ENCODE results near the gene RAB40B. TPM values are rescaled to one million over a fixed set of nuclear protein-coding genes. Genes with fewer than 3 reads are reported as not detected.
A peak's percentile ranks its signal among the peaks of the same experiment; 100 is the strongest.
"Not testable (repeated sequence)": the region's sequence is repeated elsewhere in the genome, so short reads cannot be mapped to it uniquely, and the experiment has no call there.

The RAB40B gene
- total RNA-seq, 1 donor from 2014 or later: 3.2 TPM

DNA sequence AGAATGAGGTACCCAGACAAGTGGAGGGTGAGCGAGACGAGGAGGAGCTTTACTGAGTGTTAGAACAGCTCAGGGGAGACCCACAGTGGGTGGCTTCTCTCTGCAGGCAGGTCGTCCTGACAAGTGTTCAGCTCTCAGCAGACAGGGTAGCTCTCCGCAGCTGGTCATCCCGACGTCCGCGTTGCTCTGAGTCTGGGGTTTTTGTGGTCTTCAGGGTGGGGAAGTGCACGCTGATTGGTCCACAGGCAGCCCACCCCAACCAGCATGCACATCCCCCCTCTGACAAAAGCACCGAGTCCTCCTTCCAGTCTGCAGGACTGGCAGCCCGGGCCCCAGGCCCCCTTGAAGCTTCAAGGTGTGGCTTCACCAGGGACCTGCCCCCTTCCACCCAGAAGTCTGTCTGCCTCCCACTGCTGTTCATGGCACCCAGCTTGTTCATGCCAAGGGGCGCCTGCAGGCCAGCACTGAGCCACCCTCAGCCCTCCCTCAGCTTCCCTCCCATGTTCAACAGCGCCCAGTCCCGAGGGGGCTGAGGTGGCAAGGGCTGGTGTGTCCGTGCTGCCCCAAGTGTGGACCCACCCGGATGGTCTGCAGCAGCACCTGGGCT is 30.4 kb downstream of the RAB40B start:
- DNase-seq (ENCODE audit: low read depth in 2 of 2): no peak

DNA sequence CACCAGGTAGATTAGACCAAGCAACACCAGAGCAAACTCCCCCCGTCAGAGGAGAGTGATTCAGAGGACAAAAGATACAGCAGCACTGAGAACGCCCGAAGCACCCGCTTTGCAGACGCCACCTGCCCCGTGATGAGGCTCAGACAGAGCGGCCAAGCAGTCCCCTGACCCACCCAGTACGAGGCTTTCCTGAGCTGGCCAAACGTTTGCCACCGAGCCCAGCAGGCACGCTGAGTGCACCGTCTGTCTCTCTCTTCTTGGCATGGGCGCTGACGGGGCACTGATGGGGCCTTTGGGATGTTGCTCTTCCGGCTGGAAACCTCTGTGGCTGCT is 30.9 kb downstream of the RAB40B start:
- DNase-seq (ENCODE audit: low read depth in 2 of 2): no peak

DNA sequence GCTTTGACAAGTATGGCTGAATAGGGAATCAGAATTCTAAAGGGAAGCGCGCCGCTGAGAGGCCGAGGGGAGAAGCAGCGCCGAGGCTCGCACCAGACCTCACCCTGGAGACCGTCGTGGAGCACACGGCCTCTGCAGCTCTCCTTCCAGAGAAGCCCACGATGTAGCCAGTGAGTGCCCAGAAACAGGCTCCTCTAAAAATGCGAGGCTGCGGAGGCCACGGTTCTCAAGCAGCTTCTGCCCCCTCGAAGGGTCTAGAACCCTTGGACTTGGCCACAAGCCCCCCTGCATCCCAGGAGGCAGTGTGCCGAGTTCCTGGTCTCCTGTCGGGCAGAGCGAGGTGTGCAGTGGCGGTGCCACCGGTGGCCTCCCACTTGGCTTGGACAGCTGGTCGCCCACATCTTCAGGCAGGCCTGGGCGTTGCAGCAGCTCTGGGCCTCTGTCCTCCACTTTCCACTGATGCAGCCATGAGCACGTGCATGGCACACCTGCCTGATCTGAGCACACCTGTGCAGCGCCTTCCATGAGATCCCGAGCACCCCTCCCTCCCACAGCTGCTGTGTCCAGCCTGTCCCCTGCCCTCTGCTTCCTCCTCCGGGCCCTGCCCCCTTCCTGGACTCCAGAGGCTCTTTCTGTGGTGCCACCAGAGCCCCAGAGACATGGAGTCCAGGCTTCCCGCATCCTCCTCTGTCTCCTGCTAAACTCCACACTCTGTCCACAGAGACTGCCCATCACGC is 31.4 kb downstream of the RAB40B start:
- DNase-seq (ENCODE audit: low read depth in 2 of 2): no peak

DNA sequence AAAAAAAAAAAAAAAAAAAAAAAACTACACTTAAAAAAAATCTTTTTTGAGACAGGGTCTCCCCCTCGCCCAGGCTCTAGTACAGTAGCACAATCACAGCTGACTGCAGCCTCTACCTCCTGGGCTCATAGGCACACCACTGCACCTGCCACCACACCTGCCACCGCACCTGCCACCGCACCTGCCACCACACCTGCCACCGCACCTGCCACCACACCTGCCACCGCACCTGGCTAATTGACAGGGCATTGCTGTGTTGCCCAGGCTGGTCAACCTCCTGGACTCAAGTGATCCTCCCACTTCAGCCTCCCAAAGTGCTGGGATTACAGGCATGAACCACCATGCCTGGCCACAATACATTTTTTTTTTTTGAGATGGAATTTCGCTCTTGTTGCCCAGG is 32.6 kb downstream of the RAB40B start:
- no peak for DNase-seq (ENCODE audit: low read depth in 2 of 2)

DNA sequence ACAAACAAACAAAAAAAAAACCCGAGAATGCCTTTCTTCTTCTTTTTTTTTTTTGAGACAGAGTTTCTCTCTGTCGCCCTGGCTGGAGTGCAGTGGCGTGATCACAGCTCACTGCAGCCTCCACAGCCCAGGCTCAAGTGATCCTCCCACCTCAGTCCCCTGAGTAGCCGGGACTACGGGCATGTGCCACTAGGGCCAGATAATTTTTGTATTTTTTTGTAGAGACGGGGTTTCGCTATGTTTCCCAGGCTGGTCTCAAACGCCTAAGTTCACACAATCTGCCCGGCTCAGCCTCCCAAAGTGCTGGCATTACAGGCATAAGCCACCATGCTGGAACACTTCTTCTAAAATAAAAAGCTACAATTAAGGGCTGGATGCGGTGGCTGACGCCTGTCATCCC is 33.3 kb downstream of the RAB40B start:
- DNase-seq (ENCODE audit: low read depth in 2 of 2): no peak

DNA sequence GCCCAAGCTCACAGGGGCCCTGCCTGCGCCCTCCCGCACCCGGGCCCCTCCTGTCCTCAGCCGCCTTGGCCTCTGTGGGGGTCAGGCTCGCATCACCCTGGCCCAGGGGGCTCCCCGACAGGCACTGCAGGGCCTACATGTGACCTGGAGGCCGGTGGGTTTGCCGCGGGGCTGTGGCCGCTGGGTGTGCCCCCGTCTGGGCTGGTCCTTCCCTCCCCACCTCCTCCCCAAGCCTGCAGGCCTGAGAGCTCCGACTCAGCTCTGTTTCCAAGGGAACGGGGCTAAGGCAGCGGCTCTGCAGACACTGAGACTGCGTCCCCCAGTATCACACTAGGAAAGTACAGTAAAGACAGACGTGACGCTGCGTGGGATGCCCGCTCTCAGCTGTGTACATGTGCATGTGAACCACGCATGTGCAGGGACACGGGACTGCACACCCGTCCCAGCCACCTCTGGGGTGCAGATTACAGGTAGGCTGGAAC is 33.8 kb downstream of the RAB40B start:
- DNase-seq (ENCODE audit: low read depth in 2 of 2): no peak

DNA sequence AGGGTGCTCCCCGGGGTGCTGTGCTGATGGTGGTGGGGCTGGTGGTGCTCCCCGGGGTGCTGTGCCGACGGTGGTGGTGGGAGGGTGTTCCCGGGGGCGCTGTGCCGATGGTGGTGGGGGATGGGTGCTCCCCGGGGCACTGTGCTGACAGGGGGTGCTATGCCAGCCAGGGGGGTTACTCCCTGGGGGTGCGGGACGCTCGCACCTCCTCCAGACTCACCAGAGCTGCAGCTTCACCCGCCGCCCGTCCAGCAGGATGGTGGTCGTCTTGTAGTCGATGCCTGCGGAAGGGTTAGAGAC is 34.3 kb downstream of the RAB40B start:
- DNase-seq (ENCODE audit: low read depth in 2 of 2): no peak

DNA sequence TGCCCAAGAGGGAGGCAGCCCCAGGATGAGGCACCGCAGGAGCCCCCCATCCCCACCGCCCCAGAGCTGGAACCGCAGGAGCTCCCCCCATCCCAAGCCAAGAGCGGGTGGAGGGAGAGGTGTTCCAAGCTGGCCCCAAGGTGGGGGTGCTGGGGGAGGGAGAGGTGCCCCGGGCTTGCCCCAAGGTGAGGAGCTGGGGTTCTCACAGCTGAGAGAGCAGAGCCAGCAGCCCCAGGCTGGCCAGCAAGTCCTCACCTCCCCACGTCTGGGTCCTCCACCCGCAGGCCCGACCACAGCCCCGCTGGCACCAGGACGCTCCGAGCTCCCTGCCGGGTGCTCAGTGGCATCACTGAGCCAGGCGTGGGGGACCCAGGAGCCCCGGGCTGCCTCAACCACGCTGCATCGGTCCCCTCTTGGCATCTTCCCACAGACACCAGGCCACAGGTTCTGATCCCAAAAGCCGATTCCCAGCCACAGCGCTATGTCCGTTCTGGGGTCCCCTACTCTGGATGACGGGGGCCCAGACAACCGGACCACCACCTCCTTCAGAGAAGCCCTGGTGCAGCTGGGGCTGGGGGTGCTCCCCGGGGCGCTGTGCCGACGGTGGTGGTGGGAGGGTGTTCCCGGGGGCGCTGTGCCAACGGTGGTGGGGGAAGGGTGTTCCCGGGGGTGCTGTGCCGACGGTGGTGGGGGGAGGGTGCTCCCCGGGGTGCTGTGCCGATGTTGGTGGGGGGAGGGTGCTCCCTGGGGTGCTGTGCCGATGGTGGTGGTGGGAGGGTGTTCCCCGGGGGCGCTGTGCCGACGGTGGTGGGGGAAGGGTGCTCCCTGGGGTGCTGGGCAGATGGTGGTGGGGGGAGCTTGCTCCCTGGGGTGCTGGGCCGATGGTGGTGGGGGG is 34.9 kb downstream of the RAB40B start:
- no peak for DNase-seq (ENCODE audit: low read depth in 2 of 2)

DNA sequence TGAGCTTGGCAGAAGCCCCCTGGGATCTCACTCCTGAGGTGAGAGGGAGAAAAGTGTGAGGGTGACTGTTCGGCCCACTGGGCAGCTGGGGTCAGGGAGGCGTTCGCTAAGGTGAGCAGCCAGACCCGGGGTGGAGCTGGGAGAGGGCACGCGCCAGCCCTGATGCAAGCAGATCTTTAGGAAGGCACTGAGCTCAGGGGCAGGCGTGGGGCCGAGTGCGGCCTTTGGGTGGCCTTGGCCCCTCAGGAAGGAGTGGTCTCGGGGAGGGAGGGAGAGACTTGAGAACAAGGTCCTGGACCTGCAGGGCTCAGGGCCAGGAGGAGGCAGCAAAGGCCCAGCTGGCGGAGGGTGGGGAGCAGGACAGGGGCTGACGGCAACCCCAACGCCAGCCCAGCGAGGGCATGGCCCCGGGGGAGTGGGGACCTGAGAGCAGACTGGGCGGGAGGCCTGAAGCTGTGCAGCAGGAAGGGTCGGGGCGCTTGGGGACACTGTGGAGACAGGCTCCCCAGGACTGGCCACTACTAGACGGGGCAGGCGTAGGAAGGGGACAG is 35.7 kb downstream of the RAB40B start:
- DNase-seq (ENCODE audit: low read depth in 2 of 2): no peak

DNA sequence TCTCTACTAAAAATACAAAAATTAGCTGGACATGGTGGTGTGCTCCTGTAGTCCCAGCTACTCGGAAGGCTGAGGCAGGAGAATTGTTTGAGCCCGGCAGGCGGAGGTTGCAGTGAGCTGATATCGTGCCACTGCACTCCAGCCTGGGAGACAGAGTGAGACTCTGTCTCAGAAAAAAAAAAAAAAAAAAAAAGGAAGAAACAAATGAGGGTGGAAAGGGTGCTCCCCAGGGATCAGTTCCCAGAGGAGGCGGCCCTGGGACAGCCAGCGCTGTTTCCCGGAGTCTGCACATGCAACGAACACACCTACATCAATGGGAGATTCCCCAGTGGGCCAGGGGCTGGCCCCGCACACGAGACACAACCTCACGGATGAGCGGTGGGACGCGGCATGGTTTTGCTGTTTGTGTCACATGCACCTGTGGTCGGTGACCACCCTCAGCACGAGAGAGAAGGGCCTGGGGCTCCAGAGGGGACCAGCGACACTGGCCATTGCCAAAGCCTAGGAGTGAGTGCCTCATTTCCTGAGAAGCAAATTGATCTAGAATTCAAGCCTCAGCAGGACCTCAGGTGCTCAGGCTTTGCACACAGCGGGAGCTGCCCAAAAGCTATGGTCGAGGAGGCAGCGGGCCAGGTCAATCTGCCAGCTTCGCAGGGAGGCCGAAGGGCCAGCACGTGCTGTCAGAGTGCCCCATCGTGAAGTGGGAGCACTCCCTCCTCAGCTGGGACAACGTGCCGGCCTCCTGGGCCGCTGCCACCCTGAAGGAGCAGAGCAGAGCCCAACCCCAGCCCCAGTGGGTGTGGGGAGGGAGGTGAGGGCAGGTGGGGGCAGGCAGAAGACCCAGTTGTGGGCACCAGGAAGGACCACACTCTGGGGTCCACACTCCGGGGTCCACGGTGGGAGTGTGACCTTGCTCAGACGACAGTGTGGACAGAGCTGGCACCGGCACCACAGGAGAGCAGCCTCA is 36.5 kb downstream of the RAB40B start:
- no peak for DNase-seq (ENCODE audit: low read depth in 2 of 2)

DNA sequence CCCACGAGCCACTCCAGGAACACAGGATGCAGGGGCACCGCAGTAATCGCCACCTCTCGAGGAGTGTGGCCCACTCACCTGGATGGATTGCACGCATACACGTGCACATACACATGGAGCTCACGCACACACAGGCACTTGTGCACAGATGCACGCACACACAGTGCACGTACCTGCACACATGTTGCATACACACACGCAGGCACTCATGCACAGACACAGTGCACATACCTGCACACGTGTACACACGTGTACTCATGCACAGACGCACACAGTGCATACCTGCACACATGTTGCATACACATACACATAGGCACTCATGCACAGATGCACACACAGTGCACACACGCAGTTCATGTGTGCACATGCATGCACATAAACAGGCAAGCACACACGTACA is 38.6 kb downstream of the RAB40B start:
- DNase-seq (ENCODE audit: low read depth in 2 of 2): no peak

DNA sequence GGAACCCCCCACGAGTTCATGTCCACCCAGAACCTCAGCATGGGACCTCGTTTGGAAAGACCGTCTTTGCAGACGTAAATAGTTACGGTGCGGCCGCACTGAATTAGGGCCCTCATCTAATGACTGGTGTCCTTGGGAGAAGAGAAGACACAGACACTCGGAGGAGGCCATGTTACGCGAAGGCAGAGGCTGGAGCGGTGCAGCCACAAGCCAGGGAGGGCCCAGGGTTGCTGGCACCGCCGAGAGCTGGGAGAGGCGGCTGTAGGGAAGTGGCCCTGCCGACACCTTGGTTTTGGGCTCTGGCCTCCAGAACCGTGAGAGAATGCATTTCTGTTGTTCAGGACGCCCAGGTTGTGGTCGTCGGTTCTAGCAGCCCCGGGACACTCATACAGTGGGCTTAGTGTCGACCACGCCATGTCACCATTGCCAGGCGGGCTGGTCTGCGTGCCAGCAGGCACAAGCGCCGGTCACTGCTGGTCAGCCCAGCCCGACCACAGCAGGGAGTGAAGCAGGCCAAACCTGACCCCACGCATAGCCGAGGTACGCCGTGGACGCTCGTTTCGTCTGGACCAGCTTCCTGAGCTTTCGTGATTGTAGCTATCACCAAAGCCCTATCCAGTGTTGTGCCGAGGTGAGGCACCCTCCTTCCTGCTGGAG is 39.6 kb downstream of the RAB40B start:
- DNase-seq (ENCODE audit: low read depth in 2 of 2): no peak

DNA sequence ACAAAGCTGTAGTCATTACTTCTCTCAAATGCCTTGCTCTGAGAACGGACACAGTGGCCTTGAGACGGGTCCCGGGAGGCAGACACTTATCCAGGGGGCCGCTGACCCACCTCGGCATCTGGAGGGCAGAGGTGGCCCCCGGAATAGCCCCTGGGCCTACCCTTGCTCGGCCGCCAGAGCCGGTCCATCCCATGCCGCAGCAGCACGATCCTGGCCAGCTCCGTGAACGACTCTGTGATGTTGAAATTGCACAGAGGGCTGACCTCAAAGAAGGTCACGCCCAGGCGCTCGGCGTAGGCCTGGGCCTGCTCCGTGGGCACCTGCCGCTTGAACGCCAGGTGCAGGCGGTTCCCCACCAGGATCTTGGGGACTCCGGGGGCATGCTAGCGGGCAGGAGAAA is 40.2 kb downstream of the RAB40B start:
- DNase-seq (ENCODE audit: low read depth in 2 of 2): no peak

DNA sequence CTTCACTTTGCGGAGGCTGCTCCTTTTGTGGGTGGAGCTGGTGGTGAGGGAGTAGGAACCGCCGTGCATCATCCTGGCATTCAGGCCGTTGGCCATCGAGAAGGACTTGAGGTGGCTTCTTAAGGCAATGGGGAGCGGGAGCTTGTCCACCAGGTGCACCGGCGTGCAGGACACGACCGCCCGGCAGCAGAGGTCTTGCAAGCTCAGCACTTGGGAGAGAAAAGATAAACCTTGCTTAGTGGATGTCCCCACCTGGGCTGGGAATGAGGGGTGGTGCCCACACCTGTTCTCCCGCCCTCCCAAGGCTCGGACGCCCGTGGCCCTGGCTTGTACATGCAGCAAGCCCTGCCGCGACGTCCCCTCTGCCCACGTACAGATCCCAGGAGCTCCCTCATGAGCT is 40.6 kb downstream of the RAB40B start:
- no peak for DNase-seq (ENCODE audit: low read depth in 2 of 2)

DNA sequence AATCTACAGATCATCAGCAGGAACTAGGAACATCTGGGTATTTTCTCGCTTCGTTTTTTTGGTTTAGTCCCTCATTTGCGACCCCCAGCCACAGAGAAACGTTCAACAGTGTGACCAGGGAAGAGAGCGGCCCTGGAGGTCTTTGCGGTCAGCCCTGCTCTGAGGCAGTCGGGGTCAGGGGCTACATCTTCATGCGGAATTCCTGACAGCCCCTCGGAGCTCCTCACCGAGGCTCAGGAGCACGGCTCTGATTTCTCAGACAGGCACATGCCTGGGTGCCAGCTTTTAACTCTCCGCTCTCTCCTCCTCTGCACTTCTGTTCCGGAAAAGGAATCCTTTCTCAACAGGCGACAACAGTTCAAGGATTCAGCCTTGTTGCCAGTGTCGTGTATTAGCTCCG is 42.2 kb downstream of the RAB40B start:
- DNase-seq (ENCODE audit: low read depth in 2 of 2): no peak

DNA sequence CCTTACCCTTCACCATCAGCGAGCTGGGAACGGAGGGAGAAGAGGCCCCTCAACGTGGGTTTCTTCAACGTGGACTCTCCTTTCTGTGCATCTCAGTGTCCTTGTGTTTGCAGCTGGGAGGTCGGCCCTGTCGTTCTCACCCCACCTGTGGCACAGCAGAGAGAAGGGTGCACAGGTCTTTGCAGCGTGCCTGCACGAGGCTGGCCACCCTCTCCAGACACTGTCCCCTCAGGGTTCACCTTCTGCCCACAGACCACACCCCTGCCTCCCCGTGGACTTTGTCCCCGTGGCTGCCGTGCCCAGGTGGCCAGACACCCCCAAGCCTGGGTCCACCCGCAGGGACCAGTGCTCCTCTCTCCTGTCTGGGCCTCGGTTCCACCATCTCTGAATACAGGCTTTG is 43.0 kb downstream of the RAB40B start:
- DNase-seq (ENCODE audit: low read depth in 2 of 2): no peak

DNA sequence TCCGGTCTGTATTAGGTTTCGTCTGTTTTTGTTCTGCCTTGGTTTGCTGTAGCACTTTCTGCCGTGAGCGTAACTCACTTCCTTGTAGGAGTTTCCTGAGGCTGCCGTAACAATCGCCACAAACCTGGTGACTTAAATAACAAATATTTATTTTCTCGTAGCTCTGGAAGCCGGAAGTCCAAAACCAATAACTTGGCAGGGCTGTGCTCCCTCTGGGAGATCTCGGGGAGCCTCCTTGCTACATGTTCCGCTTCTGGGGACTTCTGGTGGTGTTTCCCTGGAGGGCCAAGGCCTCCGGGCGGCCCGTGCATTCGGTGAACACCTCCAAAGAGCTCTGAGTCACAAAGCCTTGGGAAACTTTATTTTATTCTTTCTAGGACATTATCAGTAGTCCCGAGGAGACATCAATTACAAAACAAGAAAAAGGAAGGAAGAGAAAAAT is 43.4 kb downstream of the RAB40B start:
- peak in 1 of 2 donors; percentile 42 for DNase-seq (ENCODE audit: low read depth in 2 of 2)

DNA sequence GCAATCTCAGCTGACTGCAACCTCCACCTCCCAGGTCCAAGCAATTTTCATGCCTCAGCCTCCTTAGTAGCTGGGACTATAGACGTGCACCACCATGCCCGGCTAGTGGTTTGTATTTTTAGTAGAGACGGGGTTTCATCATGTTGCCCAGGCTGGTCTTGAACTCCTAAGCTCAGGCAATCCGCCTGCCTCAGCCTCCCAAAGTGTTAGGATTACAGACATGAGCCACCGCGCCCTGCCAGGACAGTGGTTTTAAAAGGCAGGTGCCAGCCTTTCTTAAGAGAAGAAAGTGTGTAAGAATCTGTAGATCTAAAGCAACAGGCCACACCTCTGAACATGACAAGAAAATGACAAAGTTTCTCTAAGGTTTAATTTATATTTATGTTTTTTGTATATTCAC is 43.9 kb downstream of the RAB40B start:
- not testable (repeated sequence) for DNase-seq (ENCODE audit: low read depth in 2 of 2)

DNA sequence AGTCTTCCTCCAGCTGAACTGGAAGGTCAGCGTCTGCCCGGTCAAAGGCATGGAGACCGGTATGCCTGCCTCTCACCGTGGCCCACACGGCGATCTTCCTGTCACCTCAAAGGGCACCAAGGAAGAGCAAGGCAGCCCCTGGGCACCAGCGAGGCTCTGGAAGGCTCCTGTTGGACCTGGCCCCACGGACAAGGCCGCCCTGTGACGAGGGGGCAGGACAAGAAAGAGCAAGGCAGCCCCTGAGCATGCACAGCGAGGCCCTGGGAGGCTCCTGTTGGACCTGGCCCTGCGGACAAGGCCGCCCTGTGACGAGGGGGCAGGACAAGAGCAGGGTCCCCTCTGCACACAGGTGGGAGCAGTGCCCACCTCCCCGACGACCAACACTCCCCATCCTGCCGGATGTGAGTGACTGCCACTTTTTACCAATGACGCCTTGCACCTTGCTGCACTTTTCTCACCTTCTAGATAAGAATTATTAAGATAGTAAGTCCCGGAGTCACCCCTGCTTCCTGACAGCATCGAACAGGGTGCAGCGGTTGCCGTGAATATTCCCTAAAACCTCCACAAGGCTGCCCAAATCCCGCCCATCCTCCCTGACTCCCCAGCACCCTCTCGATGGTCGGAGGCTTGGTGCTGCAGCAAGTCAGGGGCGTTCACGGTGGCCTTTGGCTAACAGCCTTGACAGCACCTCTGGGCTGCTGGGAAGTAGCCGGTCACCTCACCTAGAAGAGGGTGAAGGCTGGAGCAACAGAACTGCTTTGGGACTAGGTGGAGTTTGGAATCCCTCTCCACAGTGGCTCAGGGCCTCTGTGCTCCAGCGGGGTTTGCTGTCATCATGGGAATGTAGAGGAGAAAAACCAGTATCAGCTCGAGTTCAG is 44.6 kb downstream of the RAB40B start:
- no peak for DNase-seq (ENCODE audit: low read depth in 2 of 2)

DNA sequence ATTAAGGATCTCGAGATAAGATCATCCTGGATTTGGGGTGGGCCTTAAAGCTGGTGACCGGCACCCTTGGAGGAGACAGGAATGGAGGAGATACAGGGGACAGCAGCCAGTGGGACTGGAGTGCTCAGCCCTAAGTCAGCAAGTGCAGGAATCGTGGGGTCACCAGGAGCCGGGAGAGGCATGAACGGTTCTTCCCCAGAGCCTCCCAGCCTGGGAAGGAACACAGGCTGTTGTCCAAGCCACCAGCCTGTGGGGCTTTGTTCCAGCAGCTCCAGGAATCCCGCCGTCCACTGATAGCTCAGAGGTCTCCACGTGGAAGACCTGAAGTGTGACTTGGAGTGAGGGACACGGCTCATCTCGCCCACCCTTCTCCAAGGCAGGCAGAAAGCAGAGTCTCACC is 47.8 kb downstream of the RAB40B start:
- DNase-seq (ENCODE audit: low read depth in 2 of 2): no peak
